Fibroblast of gingiva (primary cell): Measurements from ENCODE around the gene ZCCHC2.

Experiments
- DNase-seq: peaks from one replicate; pipeline ENCODE4 v3.0.0-alpha.2; 2011; ENCODE audit warnings: low read depth

Gene ZCCHC2

DNA sequence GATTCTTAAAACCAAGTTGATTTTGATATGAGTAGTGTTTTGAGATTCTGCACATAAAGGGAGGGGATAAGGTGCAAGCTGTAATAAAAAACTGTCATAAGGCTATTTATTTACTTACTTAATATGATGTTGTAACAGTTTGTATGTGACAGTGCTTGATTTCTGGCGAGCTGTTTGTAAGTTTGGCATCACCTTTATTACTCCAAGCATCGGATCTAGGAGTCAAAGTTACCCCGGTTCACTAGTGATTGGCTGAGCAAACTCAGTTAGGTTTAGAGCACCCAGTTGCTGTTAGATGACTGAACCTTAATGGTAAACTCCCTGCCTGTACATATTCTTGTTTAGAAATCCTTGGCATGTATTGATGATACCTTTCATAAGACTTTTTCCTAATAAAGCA, 16.1 kb downstream of the ZCCHC2 start:
- no peak for DNase-seq

DNA sequence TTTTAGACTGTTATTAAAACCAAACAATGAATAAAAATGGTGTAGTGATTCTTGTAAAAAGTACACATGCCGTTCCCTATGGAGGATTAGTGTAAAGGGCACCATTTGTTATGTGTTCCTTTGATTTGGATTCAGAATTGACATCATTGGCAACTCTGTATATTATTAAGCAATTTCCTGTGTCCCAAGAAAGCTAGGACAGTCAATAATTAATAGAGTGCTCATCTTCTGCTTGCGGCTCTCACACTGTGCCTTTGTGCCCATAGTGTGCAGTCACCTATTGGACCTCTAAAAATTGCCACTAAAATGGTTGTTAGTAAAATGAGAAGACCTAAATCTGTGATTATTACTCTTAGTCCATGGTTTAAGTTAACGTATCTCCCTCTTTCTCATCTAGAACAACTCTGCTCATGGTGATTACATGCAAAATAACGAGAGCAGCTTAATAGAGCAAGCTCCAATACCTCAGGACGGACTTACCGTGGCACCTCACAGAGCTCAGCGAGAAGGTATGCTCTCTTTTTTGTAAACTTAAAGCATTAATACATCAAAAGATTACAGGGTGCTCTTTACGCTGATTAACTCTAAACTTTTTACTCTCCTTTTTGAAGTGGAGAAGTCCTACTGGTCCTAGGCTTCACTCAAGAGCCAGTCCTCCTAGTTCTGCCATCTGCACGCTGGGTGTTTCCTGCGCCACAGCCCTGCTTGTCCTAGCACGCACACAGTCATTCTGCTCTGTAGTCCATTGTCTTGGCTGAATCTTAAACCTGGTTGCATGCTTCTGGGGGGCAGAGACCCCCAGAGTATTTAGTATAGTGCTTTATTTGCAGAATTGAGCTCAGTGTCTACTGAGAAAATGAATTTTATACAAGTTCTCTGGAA, 16.7 kb downstream of the ZCCHC2 start:
- DNase-seq, result no peak

DNA sequence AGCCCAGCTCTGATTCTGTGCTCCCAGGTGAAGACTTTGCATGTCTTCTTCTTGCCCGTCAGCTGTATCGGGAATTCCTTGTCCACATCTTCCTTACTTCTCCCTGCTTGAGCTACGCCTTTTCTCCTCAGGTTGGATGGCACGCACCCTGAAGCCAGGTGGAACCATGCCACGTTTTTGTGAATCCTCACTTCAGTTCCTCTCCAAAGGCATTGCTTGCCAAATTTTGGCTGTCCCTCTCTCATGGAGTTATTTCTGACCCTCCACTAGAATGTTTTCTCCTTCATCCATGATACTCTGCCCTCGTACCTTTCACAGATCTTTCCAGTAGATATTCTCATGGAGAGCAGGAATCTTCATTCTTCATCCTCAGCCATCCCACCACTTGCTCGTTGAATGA, 20.2 kb downstream of the ZCCHC2 start:
- DNase-seq, result no peak

DNA sequence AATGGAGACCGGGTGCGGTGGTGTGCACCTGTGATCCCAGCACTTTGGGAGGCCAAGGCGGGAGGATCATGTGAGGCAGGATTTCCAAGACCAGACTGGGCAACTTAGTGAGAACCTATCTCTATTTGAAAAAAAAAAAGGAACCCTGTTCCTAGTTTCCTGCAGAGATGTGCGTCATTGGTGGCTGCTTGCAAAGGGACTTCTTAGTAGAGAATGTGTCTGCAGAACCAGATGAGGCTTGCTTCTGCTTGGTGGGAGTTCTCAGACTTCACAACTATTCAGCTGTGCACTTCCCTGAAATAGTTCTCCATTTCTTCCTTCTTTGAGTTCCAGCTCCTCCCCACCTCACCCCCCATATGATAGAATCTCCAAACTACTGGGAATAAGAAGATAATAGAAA, 22.3 kb downstream of the ZCCHC2 start:
- no peak for DNase-seq

DNA sequence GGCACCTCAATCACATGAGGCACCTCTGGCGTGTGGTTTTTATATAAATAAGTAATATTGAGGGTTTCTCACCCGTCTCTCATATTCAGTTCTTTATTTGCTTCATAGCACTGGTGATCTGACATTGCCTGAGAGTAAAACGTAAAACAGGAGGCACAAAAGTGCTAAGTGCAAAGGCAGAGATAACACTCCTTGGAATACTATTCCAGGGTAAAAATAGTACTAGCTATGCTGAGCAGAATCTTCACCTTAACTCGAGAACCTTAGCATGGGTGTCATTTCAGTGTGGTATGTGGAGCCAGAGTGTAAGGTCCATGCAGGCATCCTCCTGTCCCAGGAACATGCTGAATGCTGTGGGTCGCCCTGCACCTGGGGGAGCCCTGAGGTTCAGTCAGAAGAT, 26.9 kb downstream of the ZCCHC2 start:
- DNase-seq, result no peak

DNA sequence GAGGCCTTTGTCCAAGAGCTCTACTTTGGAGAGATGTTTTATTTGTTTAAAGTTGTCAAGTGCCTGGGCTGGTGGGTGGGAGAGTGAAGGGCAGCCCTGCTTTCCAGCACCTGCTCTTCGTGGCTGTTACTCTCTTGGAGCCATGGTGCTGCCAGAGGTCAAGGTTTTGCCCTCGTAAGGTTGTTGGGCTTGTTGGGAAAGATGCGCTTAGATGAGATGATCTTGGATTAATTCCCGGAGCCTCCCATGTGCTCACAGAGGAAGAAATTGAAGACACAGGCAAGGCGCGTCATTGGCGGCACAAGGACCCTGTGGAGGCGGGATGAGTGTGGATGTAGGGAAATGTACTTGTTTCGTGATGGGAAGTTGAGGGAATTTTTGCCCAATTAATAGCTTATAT, 27.9 kb downstream of the ZCCHC2 start:
- no peak for DNase-seq

DNA sequence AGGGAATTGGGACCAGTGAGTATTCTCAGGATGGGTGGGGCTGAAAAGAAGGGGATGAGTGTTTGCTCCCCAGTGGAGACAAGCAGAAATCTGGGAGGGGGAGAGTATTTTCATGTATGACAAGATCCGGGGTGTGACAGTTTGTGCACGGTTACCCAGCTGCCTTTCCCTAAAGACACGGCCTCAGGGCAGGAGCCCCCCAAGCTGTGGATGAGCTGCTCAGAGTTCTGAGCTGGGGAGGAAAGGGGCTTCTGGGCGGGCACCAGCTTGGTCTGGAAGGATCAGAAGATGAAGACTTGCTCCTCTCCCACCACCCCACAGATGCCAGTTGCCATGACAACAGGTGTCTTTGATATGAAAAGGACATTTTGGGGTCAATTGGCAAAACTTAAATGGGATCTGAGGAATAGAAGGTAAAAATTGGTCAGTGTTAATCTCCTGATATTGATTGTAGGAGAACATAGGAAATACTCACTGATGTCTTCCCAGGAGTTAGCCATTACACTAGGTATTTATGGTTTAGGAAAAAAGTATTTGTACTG, 29.2 kb downstream of the ZCCHC2 start:
- DNase-seq, result no peak

DNA sequence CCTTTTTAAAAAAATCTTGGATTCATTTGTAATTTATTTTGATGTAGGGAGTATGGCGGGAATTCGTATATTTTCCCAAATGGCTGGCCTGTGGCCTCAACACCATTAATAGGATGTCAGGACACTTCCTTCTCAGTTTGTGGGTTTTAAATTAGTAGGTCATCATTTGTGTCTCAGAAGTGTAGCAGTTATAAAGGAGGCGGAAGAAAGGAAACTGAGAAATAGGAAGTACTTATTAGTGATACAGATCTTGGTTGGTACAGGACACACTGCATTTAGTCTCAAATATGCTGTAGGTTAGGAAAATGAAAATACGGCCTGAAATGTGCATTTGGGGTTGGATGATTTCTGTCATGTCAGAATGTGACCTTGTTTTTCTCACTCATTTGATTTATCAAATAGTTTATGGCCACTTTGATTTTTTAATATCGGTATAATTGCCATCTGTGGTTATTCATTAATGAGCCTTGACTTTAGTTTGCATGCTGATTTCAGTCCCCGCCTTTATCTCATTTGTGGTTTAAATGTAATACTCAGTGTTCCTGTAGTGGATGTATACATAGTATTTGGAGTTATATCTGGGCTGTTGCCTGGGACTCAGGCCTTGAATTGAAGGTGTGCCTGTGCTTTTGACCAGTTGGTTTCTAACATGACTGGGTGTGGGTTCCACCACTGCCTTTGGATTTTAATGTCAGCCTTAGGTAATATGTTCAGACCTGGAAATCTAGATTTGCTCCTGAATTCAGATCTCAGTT, 31.4 kb downstream of the ZCCHC2 start:
- DNase-seq, result no peak

DNA sequence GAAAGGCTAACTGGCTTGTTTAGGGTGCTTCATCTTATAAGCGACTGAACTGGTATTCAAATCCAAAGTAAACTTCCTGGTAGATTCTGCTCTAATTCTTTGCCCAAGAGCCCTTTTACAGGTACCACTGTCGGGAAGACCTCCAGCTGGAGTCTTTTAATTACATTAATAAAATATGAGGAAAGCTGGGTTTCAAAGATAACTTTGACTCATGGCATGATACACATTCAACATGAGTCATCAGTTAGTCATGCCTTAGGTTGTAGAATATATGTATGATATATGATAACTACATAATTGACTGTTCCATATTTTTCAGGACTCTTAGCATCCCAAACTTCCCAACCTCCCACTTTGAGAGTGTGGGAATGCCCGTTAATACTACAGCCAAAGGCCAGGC, 32.3 kb downstream of the ZCCHC2 start:
- no peak for DNase-seq

DNA sequence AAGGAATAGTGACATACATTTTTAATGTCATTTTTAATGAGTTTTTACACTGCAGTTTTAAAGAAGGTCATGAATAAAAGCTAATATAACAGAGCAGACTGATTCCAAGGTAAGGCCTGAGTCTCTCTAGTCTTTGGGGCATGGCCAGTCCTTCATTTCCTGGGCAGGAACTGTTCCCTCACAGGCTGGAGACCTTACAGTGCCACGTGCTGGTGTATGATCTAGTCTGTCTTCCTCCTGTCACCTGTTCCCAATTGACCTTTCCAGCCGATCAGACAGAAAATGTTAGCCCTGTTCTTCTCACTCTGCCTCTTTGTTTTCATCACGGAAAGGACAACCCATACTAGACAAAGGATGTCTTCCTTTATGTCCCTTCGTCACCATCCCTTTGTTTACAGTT, 33.6 kb downstream of the ZCCHC2 start:
- no peak for DNase-seq

DNA sequence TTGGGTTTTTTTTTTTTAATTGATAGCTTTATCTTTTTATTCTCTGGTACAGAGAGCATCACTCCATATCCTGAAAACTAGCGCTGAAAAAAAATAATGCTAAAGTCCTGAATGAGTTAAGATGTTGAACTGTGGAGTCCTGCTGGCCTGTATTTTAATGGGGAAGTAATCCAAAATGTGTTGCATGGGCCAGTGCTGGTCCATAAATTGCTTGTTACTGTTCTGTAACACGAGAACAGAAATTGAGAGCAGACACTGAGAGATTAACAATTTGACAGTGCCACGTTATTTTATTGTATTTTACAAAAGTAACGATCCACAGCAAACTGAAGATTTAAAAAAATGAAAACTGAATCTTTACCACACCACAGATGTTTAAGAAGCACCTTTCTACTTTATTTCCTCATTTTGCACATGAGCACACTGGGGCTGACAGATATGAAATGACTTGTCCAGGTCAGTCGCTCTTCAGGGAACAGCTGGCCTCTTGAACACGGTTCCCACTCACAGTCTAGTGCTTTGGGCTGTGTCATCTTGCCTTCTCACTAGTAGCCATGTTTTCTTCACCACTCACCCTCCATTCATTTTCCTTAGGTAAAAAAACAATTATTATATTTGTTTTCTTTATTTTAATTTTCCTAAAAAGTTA, 35.3 kb downstream of the ZCCHC2 start:
- no peak for DNase-seq

DNA sequence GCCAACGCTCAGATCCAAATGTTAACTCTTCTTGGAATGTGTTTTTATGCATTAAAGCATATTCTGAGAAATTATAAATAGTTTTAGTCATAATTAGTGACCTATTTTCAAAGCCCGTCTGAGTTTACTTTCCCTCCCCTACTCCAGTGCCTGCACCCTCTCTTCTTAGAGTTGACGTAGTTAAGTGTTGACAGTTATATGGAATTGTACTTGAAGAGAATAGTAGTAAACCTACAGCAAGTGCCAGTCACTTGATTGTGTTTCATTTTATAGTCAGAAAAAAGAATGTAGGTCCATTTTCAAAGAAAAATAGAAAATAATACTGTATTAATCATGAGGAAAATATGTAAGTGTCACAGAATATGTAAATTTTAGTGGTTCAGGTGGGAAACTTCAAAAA, 41.2 kb downstream of the ZCCHC2 start:
- DNase-seq, result no peak

DNA sequence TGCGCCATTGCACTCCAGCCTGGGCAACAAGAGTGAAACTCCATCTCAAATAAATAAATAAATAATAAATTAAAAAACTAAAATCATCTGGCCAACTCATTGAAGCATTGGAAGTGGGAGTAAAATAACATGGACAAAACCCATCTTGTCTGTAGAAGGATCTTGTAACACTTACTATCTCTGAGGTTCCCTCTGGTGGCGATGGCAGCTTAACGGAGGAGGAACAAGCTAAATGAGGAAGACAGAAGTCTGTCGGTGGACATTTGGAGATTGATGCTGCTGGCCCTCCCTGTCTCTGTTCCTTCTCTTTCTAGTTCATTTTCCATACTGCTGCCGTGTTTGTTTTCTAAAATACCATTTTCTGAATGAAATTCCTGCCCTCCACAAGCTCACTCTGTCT, 43.4 kb downstream of the ZCCHC2 start:
- peak; percentile 31 for DNase-seq

DNA sequence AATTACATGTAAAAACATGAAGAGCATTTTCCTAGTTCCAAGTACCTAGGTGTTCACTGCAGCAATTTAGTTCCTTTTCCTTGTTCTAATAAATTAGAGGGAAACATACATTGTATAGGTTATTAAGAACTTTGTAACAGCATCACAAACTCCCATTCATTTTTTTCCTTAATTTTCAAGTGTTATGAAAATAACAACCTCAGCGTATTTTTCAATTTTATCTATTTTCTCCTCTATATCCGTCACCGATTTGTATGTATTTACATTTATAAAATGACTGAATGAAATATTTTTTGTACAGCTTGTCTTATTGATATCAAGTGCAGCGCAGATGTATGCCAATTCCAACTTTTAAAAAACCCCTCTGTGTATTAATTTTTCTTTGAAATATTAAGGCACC, 44.0 kb downstream of the ZCCHC2 start:
- DNase-seq, result no peak

DNA sequence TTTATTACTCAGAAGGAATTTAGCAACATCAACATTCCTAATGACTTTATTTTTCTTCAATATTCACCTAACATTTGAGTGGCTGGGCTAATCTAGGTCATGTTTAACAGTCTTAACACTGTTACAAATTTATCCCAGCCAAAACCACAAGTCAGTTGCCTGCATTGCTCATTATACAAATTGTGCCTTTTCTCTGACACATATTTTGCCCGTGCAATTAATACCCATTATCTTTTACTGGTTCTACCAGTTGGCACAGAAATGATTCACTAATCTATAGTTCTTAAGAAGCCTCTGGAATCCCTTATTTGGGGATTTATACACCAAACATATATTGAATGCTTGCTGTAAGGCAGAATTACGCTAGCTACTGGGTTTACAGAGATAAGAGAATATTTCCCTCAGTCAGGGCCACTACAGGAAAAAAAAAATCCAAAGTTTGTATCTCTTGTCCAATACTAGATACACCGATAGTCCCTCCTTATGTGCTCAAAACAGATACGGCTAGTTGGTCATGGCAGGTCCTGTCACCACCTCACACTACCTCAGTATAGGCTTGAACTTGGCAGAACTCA, 46.3 kb downstream of the ZCCHC2 start:
- DNase-seq, result no peak

DNA sequence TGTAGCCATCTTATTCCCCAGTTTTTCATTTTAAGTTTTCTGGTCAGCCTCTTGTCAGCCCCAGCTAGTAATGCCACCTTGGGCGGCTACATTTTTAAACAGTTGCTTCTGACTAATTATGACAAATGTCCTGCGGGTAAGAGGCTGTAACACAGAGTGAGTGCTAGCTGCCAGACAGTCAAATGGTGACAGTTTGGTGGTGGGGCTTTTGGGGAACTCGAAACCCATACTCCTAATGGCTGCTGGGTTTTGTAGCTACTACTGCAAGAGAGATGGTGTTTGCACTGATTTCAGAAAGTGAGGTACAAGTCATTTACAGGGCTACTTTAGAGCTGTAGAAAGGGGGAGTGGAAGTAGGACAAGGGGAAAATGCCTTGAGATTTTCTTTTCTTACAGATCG, 48.2 kb downstream of the ZCCHC2 start:
- DNase-seq, result no peak

DNA sequence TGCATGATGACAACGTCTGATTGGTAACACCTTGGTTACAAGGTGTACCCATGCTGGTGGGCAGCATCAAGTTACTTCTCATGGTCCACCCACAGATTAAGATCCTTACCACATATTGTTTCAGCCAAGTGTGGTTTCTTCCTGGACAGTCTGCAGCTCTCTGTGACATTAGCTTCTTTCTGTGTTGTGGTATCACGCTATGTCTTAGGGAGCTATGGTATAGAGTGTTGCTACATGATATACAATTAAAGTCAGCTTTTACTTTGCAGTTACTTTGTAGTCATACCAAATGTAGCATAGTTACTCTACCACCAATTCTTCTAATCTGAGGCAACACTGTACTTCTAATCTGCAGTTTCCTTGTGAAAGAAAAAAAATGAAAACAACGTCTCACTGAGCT, 48.8 kb downstream of the ZCCHC2 start:
- DNase-seq, result no peak

DNA sequence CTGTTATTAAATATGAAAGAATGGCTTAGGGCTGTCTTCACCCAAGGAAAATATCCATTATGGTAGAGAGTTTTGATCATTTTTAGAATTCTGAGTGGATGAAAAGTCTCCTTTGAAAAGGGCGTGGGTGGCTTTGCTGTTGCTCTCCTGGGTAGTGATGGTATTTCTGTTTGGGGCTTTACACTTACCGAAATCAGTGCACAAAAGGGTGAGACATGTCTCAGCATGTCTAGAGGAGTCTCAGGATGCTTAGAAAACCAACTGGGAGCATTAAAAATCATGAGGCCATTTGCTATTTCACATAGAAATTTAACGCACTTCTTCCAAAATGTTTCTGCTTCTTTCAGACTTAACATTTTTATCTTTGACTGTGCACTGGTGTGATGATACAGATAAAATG, 49.6 kb downstream of the ZCCHC2 start:
- no peak for DNase-seq

DNA sequence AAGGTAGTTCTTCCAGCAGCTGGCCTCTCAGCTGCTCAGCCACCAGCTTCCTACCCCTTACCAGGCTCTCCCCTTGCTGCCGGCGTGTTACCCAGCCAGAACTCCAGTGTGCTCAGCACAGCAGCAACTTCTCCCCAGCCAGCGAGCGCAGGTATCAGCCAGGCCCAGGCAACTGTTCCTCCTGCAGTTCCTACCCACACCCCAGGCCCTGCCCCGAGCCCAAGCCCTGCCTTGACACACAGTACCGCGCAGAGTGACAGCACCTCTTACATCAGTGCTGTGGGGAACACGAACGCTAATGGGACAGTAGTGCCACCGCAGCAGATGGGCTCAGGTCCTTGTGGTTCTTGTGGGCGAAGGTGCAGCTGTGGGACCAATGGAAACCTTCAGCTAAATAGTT, 52.0 kb downstream of the ZCCHC2 start:
- no peak for DNase-seq

DNA sequence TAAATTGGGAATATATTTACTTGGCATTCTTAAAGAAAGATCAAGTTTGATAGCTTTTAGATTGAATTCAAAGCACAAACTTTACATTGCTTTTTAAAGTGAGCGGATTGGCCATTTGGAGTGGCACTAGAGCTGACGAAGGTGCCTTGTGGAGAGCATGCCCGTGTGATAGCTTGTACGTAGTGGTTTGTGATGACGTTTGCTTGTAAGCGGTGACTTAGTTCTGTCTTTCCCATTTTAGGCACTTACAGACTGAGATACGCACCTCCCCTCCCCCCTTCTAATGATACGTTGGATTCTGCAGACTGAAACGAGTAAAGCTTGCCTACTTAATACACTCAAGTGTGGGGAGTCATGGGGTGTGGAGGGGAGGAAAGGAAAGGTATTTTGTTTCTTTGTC, 53.4 kb downstream of the ZCCHC2 start:
- no peak for DNase-seq

DNA sequence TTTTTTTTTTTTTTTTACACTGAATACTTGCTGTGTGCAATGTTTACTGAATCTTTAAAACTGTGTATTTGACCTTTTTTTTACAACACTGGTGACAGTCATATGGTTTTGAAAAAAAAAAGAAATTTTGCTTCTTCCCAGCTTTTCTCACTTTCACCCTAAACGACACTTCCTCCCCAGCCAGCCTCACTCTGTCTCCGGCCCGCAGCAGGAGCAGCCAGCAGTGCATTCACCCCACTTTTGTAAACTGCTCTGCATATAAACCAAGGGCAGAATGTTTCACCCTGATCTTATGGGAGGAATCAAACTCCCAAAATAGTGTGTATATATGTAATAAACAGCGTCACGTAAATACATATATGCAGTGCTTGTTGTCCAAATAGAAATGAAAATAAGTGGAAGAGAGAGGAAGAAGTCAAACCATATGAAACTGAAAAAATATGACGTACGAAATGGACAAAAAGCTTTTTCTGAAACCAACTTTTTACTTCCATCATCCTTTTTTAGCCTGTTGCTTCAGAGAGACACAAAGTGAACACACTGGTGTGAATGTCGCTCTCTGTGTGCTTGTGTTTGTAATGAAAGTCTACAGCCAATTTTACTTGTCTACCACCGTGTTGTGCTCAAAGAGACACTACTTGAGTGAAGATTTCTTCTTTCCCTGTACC, 54.2 kb downstream of the ZCCHC2 start:
- no peak for DNase-seq

DNA sequence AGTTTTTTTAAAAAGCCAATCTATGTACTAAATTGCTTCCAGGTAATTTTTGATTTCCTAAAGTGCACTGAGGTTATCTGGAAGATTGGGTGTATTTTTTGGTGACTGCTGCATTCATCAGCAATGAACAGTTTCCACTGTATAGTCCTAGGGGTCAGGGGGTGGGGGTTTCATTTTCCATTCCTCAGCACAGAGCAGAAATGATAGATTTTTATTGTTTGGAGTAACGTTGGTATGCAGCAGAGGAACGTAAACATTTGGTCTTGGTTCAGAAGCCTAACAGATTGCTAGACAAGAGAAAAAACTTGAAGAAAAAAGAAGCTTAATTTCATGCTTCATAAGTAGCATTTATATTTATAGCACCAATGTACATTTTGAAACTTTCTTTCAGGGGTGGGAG, 54.9 kb downstream of the ZCCHC2 start:
- no peak for DNase-seq
